Measurements from ENCODE around the gene DEFB108B.
"Not testable (repeated sequence)": the region's sequence is repeated elsewhere in the genome, so short reads cannot be mapped to it uniquely, and the experiment has no call there.

The DEFB108B gene

DNA sequence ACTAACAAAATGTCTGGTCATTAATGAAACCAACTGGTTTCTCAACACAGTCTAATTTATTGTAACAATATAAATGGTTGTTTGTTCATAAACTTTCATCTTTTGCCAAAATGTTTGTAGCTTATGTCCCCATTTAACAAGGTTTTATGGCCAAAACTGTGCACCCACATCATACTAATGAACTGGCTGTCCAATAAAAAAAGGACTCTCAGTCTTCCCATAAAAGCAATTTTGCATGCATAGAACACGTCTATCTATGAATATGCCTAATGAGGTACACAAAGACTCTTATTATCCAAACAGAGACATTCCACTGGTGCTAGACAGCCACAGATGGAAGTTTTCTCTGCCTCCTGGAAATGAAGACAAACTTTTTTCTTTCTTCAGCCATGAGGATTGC lies at the start of gene DEFB108B:
TSS of gene DEFB108B (plus strand) at position 390 of the 400 bp plus-strand sequence. CDS start at position 390, 0 bp downstream.
- not testable (repeated sequence) for DNase-seq

DNA sequence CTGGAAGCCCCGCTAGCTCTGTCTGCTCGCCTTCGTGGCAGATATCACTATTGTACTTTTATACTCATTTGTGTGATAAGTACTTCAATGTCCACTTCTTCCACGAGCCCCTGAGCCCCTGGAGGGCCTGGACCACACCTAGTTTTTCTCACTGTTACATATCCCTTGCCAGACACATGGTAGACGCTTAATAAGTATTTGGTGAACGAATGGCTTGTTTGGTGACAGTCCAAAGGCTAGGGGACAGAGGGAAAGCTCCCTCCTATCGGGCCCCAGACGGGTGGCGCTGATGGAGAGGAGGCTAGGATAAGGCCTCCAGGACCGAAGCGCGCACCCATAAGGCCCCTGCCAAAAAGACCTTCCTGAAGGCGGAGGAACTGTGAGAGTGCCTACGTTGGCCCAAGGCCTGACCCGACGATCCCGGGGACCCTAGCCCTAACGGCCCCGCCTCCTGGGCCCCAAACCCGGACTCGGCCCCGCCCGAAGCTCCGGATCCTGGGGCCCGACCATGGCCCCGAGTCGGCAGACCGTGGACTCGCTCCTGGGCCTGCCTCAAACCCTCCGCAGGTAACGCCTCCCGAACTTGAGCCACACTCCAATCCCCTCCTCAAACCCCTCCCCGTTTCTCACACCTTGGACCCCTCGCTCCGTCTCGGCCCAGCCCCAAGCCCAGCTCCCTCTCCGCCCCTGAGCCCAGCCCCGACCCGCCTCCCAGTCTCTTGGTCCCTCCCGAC lies 46.7 kb upstream of the DEFB108B start:
- DNase-seq, result peak; percentile 87

DNA sequence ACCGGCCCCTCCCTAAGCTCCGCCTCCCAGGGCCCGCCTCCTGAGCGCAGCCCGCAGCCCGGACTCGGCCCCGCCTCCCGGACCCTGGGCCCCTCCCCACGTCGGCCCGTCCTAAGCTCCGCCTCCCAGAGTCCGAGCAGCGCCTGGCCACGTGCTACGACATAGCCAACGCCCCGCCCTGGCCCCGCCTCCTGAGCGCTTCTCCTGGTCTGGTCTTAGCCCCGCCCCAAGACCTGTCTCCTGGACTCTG lies 46.2 kb upstream of the DEFB108B start:
- DNase-seq, result not testable (repeated sequence)

GRCh38 chr11:71787098-71787823 lies 45.7 kb upstream of the DEFB108B start:
- DNase-seq, result peak; percentile 96

- DNase-seq, result not testable (repeated sequence)
Observed at GRCh38 chr11:71787824-71788454, 45.1 kb upstream of the DEFB108B start.

DNA sequence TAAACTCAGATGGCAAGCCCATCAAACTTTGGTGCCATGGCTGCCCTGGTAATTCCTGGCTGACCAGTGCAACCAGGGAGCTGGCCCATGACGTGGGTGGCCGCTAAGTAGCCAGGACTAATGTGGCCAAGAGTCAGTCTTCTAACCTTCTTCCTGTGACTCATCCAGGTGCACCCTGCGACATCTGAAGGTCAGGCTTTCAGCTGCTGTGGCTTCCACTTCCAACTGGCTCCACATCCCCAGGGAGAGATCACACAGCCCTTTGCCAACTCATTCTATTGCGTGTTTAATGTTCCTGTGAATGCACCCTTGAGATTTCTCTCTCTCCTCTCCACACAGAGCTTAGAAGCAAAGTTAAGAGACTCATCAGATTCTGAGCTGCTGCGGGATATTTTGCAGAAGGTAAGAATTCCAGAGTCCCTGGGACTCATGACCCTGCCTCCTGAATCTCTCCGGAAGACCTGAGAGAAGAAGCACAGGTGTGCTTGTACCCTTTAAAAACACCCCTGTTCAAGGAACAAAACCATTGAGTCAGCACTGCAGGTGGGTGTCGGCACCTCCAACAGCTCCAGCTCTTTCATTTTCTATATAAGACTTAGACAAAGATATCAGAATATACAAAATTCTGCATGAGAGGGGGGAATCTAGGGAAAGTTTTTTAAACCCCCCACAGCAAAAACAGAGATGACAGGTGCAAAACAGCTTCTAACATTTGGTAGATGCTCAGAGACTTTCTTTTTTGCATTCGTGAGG lies 43.4 kb upstream of the DEFB108B start:
- DNase-seq, result not testable (repeated sequence)

GRCh38 chr11:71791111-71791510 lies 41.9 kb upstream of the DEFB108B start:
- not testable (repeated sequence) for DNase-seq

- DNase-seq, result peak; percentile 10
Observed at GRCh38 chr11:71792621-71793235, 40.3 kb upstream of the DEFB108B start.

DNA sequence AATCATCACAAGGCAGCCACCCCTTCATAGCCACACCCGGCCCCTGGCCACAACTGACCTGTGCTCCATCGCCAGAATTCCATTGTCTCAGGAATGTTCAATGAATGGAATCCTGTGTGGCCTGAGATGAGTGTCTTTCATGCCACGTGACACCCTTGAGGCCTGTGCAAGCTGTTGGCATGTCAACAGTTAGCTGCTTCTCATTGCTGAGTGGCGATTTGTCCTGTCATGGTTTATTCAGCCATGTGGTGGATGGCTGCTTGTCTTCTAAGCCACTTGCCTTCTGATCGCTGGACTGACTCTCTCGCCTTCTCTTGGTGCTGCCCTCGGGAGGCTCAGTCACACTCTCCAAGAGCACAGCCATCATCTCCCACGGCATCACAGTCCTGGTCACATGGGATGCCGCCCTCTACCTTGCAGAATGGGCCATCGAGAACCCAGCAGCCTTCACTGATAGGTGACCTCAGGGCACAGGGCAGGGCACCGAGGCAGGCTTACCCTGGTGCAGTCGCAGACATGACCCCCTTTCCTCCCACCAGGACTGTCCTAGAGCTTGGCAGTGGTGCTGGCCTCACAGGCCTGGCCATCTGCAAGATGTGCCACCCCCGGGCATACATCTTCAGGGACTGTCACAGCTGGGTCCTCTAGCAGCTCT lies 38.5 kb upstream of the DEFB108B start:
- peak; percentile 27 for DNase-seq

DNA sequence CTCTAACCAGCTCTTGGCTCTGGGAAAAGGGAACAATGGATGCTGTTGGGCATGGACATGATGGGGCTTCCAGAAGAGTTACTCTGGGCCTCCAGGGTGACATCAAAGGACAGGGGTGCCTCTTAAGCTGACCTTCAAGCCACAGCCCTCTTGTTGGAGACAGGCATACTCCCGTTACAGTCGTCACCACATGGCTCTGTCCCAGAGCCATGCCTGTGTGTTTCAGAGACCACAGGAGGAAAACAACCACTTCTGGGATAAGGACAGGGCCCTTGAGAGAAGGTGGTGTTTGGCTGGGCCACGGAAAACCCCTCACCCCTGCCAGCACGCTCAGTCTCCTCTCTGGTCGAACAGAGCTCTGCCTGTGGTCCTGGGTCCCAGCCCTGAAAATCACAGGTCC lies 37.8 kb upstream of the DEFB108B start:
- DNase-seq, result not testable (repeated sequence)

DNA sequence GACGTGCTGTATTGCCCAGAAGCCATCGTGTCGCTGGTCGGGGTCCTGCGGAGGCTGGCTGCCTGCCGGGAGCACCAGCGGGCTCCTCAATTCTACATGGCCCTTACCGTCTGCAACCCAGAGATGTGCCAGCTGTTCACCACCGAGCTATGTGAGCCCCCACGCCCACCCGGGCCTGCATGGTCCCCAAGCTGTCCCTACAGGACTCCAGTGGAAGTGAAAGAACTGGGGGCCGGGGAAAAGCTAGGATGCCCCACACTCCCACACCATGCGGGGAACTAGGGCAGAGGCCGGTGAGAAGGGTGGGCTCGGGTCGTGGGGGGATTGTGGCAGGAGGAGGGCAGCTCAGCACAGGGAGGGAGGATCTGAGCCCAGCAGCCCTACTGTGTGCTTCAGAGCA lies 37.0 kb upstream of the DEFB108B start:
- not testable (repeated sequence) for DNase-seq

- DNase-seq, result not testable (repeated sequence)
Observed at GRCh38 chr11:71796781-71797180, 36.2 kb upstream of the DEFB108B start.

- DNase-seq, result not testable (repeated sequence)
Observed at GRCh38 chr11:71799556-71800128, 33.4 kb upstream of the DEFB108B start.

DNA sequence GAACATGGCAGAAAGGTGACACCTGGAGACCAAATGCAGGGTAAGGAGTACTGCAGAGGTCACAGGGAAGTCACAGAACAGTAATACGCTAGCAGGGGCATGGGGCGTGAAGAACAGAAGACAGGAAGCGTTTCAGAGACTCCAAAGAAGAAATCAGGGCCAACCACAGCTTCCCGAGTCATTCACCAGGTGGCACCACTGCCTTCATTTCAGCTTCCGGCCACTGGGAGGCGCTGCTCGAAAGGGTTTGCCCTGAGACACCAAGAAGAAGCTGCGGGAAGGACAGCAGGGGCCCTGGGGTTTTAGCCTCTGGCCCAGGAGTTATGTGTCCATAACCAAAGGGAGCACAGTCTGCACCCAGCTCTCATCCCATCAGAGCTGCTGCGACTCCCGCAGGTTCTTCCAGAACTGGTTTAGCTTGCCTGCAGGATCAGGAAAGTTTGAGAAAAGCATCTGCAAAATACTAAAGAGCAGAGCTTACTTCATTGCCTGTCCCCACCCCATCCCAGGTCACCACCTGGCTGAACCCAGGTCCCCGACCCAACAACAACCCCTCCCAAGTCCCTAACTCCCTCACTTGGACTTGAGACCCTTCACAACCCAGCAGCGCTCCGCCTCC lies 32.6 kb upstream of the DEFB108B start:
- DNase-seq, result peak; percentile 31

GRCh38 chr11:71801026-71801425 lies 32.0 kb upstream of the DEFB108B start:
- not testable (repeated sequence) for DNase-seq

GRCh38 chr11:71802874-71803273 lies 30.1 kb upstream of the DEFB108B start:
- DNase-seq, result not testable (repeated sequence)

DNA sequence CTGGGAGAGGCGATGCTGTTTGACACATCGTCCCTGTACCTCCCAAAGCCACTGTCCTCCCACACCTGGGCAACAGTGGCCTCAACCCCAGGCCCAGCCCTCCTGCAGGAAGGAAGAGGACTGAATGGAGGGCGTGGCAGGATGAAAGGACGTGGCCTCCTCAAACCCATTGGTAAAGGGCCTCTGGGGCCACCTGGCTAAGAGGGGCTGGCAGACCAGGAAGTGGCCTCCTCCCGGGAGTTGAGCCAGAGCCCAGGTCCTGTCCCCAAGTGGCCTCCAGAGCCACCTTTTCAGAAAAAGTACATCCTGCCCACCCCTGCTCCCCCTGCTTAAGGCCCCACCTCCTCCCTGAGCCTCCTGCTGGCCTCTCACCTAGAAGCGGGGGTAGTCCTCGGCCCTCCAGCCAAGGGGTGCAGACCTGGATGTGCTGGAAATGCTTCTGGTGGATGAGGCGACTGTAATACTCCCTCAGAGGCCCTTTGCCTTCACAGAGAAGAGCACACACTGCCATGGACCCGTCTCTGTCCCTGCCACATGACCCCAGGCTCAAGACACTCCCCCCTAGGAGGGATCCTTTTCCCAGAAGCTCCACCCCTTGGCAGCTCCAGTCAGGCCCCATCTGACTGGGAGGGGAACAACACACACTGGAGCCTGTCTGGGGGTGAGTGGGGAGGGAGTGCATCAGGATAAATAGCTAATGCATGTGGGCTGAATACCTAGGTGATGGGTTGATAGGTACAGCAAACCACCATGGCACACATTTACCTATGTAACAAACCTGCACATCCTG lies 28.6 kb upstream of the DEFB108B start:
- not testable (repeated sequence) for DNase-seq

DNA sequence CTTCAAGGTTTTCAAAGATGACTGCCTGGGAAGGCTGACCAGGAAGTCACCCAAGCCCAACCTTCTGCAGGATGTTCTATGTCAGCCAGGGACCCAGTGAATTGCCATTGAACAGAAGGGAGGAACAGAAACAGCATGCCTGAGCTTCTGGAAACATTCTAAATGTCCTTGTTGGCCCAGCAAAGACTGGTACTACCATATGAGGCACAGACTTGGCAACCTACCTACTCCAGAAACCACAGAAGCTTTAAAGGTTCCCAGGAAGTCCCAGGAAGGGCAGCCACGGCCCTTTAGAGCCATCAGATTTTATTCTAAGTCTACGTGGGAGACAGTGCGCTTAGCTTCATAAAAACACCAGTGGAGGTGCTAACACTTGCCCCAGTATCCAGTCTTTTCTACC lies 20.5 kb upstream of the DEFB108B start:
- DNase-seq, result not testable (repeated sequence)

- DNase-seq, result peak; percentile 70
Observed at GRCh38 chr11:71813481-71814355, 19.3 kb upstream of the DEFB108B start.

Measured in kidney glomerular epithelial cell (primary cell).